Measurements from ENCODE around the gene PPIA.

The PPIA gene

DNA sequence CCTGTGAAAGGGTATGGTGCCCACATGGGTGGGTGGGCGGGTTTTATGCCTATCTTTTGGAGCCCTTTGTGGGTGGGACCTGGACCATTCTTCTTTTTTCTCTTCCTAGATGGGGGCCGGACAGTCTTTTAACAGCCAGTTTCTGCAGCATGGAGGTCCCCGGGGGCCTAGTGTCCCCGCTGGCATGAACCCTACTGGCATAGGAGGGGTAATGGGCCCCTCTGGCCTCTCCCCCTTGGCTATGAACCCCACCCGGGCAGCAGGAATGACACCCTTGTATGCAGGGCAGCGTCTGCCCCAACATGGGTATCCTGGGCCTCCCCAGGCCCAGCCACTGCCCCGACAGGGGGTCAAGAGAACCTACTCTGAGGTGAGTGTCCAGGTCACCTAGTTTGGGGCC is 38.7 kb upstream of the PPIA start:
- no peak overlapping the region for H3K27ac ChIP-seq (ENCODE audit: low read length)
- H3K4me2 ChIP-seq (ENCODE audit: low read length), result no peak overlapping the region
- peaks cover 56% of the 10 kb centered on the region for H3K36me3 ChIP-seq (replicated peaks; ENCODE audit: low read depth, low read length)
- H4K20me1 ChIP-seq (ENCODE audit: insufficient read depth, low read length), result peaks cover 55% of the 10 kb centered on the region
- no peak overlapping the region for H2AFZ ChIP-seq (ENCODE audit: low read depth, low read length)
- H3K4me3 ChIP-seq (ENCODE audit: low read length), result no peak overlapping the region
- no peaks in the 10 kb centered on the region for H3K27me3 ChIP-seq (ENCODE audit: low read depth, low read length)
- peaks cover 7% of the 10 kb centered on the region for H3K4me1 ChIP-seq (ENCODE audit: low read length)
- TF ChIP-seq EZH2phosphoT487 (IDR thresholded peaks at IDR 0.05; ENCODE audit: low read depth) (no peak), CTCF (IDR thresholded peaks at IDR 0.05; ENCODE audit: low read depth, low read length) (no peak)
- no peaks in the 10 kb centered on the region for H3K9me3 ChIP-seq (ENCODE audit: insufficient read depth, low read length)
- peaks cover 49% of the 10 kb centered on the region for H3K79me2 ChIP-seq (ENCODE audit: low read length)
- H3K9ac ChIP-seq (ENCODE audit: low read length), result no peak overlapping the region

GRCh38 chr7:44759246-44759645 is 37.2 kb upstream of the PPIA start:
- H3K27me3 ChIP-seq (ENCODE audit: low read depth, low read length), result no peaks in the 10 kb centered on the region
- H3K9me3 ChIP-seq (ENCODE audit: insufficient read depth, low read length), result no peaks in the 10 kb centered on the region
- no peaks in the 10 kb centered on the region for H3K4me1 ChIP-seq (ENCODE audit: low read length)
- peaks cover 66% of the 10 kb centered on the region for H3K36me3 ChIP-seq (replicated peaks; ENCODE audit: low read depth, low read length)
- no peak overlapping the region for H3K27ac ChIP-seq (ENCODE audit: low read length)
- H3K4me3 ChIP-seq (ENCODE audit: low read length), result no peak overlapping the region
- H3K79me2 ChIP-seq (ENCODE audit: low read length), result peaks cover 34% of the 10 kb centered on the region
- H3K9ac ChIP-seq (ENCODE audit: low read length), result no peak overlapping the region
- peaks cover 40% of the 10 kb centered on the region for H4K20me1 ChIP-seq (ENCODE audit: insufficient read depth, low read length)
- TF ChIP-seq CTCF (IDR thresholded peaks at IDR 0.05; ENCODE audit: low read depth, low read length), result no peak
- H3K4me2 ChIP-seq (ENCODE audit: low read length), result no peak overlapping the region
- H2AFZ ChIP-seq (ENCODE audit: low read depth, low read length), result no peak overlapping the region

- Histone ChIP-seq H3K27me3 (ENCODE audit: low read depth, low read length) (no peaks in the 10 kb centered on the region), H3K4me2 (ENCODE audit: low read length) (no peak overlapping the region), H3K9me3 (ENCODE audit: insufficient read depth, low read length) (no peaks in the 10 kb centered on the region), H3K36me3 (replicated peaks; ENCODE audit: low read depth, low read length) (peaks cover 74% of the 10 kb centered on the region), H2AFZ (ENCODE audit: low read depth, low read length) (no peak overlapping the region), H3K27ac (ENCODE audit: low read length) (no peak overlapping the region), H3K4me3 (ENCODE audit: low read length) (no peak overlapping the region), H3K9ac (ENCODE audit: low read length) (no peak overlapping the region), H4K20me1 (ENCODE audit: insufficient read depth, low read length) (peaks cover 35% of the 10 kb centered on the region), H3K79me2 (ENCODE audit: low read length) (peaks cover 26% of the 10 kb centered on the region), H3K4me1 (ENCODE audit: low read length) (no peaks in the 10 kb centered on the region)
- no peak for TF ChIP-seq EZH2phosphoT487 (IDR thresholded peaks at IDR 0.05; ENCODE audit: low read depth)
- TF ChIP-seq CTCF (IDR thresholded peaks at IDR 0.05; ENCODE audit: low read depth, low read length), result no peak
Measured at GRCh38 chr7:44760034-44760580, 36.4 kb upstream of the PPIA start.

DNA sequence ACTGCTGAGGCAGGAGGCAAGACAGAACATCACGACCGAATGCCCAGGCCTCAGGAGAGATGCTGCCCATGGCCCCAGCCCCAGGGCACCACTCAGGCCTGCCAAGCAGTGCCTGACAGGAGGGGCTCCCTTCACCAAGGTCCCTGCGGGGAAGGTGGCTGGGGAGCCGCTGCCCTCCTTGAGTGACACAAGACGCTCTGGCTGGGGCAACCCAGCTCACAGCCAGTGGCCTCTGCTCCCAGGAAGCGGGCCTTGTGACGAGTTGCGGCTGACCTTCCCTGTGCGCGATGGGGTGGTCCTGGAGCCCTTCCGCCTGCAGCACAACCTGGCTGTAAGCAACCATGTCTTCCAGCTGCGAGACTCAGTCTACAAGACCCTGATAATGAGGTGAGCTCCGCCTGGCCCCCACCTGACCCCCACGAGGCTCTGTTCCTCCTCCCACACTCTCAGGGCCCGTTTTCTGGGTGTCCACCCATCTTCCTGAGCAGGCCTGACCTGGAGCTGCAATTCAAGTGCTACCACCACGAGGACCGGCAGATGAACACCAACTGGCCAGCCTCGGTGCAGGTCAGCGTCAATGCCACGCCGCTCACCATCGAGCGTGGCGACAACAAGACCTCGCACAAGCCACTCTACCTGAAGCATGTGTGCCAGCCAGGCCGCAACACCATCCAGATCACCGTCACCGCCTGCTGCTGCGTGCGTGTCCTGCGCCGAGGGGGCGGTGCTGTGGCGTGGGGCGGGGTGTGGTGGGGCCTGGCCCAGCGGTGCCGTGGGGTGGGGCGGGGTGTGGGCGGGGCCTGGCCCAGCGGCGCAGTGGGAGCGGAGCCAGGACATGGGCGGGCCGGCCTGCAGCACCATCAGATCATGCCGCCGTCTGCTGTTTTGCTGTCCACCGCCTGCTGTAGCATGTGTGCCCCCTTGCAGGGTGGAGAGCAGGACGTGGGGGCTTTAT is 35.0 kb upstream of the PPIA start:
- Histone ChIP-seq H3K9ac (ENCODE audit: low read length) (no peak overlapping the region), H3K27ac (ENCODE audit: low read length) (no peak overlapping the region), H3K27me3 (ENCODE audit: low read depth, low read length) (no peaks in the 10 kb centered on the region), H2AFZ (ENCODE audit: low read depth, low read length) (no peak overlapping the region), H3K4me2 (ENCODE audit: low read length) (no peak overlapping the region), H4K20me1 (ENCODE audit: insufficient read depth, low read length) (peaks cover 23% of the 10 kb centered on the region), H3K36me3 (replicated peaks; ENCODE audit: low read depth, low read length) (peaks cover 79% of the 10 kb centered on the region), H3K4me3 (ENCODE audit: low read length) (no peak overlapping the region), H3K9me3 (ENCODE audit: insufficient read depth, low read length) (no peaks in the 10 kb centered on the region), H3K79me2 (ENCODE audit: low read length) (peaks cover 12% of the 10 kb centered on the region; the same call in 1 of the 2 replicates), H3K4me1 (ENCODE audit: low read length) (no peaks in the 10 kb centered on the region)
- TF ChIP-seq CTCF (IDR thresholded peaks at IDR 0.05; ENCODE audit: low read depth, low read length), result no peak
- TF ChIP-seq EZH2phosphoT487 (IDR thresholded peaks at IDR 0.05; ENCODE audit: low read depth), result no peak

Data from OCI-LY3 (cell line).